Femur (tissue), 1 donor: ENCODE results near the gene MBNL2.
"Not testable (repeated sequence)": the region's sequence is repeated elsewhere in the genome, so short reads cannot be mapped to it uniquely, and the experiment has no call there.

ENCODE experiments used
- DNase-seq: peaks from one replicate; pipeline ENCODE4 v3.0.0-alpha.2; 2017

MBNL2 gene

GRCh38 chr13:97329331-97329730 is 107.2 kb downstream of the MBNL2 start:
- no peak for DNase-seq

GRCh38 chr13:97330448-97330847 is 108.3 kb downstream of the MBNL2 start:
- DNase-seq = no peak

GRCh38 chr13:97332742-97333141 is 110.6 kb downstream of the MBNL2 start:
- no peak for DNase-seq

- no peak for DNase-seq
These were observed 111.8 kb downstream of the MBNL2 start for GRCh38 chr13:97333983-97334382.

GRCh38 chr13:97334690-97335089 is 112.6 kb downstream of the MBNL2 start:
- DNase-seq = no peak

- DNase-seq = no peak
These were observed 113.5 kb downstream of the MBNL2 start for GRCh38 chr13:97335488-97336134.

- no peak for DNase-seq
These were observed 115.9 kb downstream of the MBNL2 start for GRCh38 chr13:97337985-97338499.

GRCh38 chr13:97338571-97338970 is 116.4 kb downstream of the MBNL2 start:
- no peak for DNase-seq

- peak; percentile 77 for DNase-seq
These were observed 117.2 kb downstream of the MBNL2 start for GRCh38 chr13:97339019-97339987.

- DNase-seq = no peak
These were observed 118.0 kb downstream of the MBNL2 start for GRCh38 chr13:97339988-97340749.

GRCh38 chr13:97341135-97341534 is 119.0 kb downstream of the MBNL2 start:
- DNase-seq = no peak

GRCh38 chr13:97342136-97342535 is 120.0 kb downstream of the MBNL2 start:
- no peak for DNase-seq

GRCh38 chr13:97342936-97343335 is 120.8 kb downstream of the MBNL2 start:
- no peak for DNase-seq

GRCh38 chr13:97344265-97345175 is 122.4 kb downstream of the MBNL2 start:
- DNase-seq = peak; percentile 73

GRCh38 chr13:97346097-97346496 is 124.0 kb downstream of the MBNL2 start:
- DNase-seq = no peak

- DNase-seq = no peak
These were observed 124.6 kb downstream of the MBNL2 start for GRCh38 chr13:97346561-97347254.

- DNase-seq = no peak
These were observed 125.3 kb downstream of the MBNL2 start for GRCh38 chr13:97347255-97347932.

GRCh38 chr13:97348569-97349100 is 126.5 kb downstream of the MBNL2 start:
- no peak for DNase-seq

- not testable (repeated sequence) for DNase-seq
These were observed 129.9 kb downstream of the MBNL2 start for GRCh38 chr13:97352012-97352411.

GRCh38 chr13:97352815-97353214 is 130.7 kb downstream of the MBNL2 start:
- no peak for DNase-seq
